HEK293 (cell line): ENCODE results near the gene SPTBN2.

ENCODE experiments used
- ZBTB6 ChIP-seq: fragments of 450-650 bp; formaldehyde crosslinking; IDR thresholded peaks from 2 replicates; pipeline ENCODE4 v1.5.1; 2017; ENCODE audit warnings: missing biosample characterization, missing genetic modification characterization
- ZBTB8A ChIP-seq: fragments of 450-650 bp; formaldehyde crosslinking; IDR thresholded peaks from 2 replicates; pipeline ENCODE4 v1.5.1; 2016; ENCODE audit warnings: missing biosample characterization, missing genetic modification characterization
- ZNF175 ChIP-seq: fragments of 450-650 bp; formaldehyde crosslinking; IDR thresholded peaks from 2 replicates; pipeline ENCODE4 v1.5.1; 2016; ENCODE audit warnings: missing biosample characterization, missing genetic modification characterization
- ZNF658 ChIP-seq: fragments of 450-650 bp; formaldehyde crosslinking; IDR thresholded peaks from 2 replicates; pipeline ENCODE4; 2016; ENCODE audit warnings: missing biosample characterization, missing genetic modification characterization
- ZNF707 ChIP-seq: fragments of 450-650 bp; formaldehyde crosslinking; IDR thresholded peaks from 2 replicates; pipeline ENCODE4 v1.5.1; 2016; ENCODE audit warnings: missing biosample characterization, missing genetic modification characterization
- TF ChIP-seq, protein P1 (sequence below): fragments of 450-650 bp; formaldehyde crosslinking; IDR thresholded peaks from 2 replicates; pipeline ENCODE4 v1.5.1; 2016; ENCODE audit warnings: missing biosample characterization, missing genetic modification characterization
- TF ChIP-seq, protein P2 (sequence below): fragments of 450-650 bp; formaldehyde crosslinking; IDR thresholded peaks from 2 replicates; pipeline ENCODE4 v1.5.1; 2016; ENCODE audit warnings: missing biosample characterization, missing genetic modification characterization, borderline replicate concordance
- TF ChIP-seq, protein P3 (sequence below): fragments of 450-650 bp; formaldehyde crosslinking; IDR thresholded peaks from 2 replicates; pipeline ENCODE4 v1.5.1; 2016; ENCODE audit warnings: missing biosample characterization, missing genetic modification characterization, borderline replicate concordance

DNA sequence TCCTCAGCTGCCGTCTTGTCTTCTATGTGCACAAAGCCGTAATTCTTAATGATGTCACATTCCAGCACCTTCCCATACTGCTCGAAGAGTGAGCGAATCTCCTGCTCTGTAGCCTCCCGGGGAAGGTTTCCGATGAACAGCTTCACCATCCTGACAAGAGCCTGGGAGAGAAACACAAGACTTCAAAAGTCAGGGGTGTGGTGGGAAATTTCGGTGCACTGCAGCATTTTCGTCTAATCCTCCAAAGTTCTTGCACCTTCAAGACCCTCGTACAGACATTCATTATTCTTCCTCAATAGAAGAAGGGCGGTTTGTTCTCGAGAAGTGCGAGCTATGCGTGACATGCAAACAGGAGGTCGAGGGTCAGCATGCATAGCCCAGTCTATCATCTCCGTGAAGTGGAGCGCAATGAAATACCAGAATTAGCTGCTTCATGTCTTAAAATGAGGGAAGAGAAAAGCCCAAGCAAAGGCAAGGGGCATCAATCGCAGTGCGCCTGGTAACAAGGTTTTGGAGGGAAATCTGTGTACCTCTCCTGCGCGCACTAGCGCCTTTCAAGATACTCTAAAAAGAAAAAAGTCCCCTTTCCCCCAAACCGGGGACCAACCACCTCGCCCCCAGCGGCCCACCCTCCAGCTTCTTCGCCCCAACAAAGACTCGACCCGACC, 52.0 kb downstream of the SPTBN2 start:
- TF ChIP-seq, protein P1, sequence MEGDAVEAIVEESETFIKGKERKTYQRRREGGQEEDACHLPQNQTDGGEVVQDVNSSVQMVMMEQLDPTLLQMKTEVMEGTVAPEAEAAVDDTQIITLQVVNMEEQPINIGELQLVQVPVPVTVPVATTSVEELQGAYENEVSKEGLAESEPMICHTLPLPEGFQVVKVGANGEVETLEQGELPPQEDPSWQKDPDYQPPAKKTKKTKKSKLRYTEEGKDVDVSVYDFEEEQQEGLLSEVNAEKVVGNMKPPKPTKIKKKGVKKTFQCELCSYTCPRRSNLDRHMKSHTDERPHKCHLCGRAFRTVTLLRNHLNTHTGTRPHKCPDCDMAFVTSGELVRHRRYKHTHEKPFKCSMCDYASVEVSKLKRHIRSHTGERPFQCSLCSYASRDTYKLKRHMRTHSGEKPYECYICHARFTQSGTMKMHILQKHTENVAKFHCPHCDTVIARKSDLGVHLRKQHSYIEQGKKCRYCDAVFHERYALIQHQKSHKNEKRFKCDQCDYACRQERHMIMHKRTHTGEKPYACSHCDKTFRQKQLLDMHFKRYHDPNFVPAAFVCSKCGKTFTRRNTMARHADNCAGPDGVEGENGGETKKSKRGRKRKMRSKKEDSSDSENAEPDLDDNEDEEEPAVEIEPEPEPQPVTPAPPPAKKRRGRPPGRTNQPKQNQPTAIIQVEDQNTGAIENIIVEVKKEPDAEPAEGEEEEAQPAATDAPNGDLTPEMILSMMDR (tag by site-specific recombination): no peak
- TF ChIP-seq, protein P2, sequence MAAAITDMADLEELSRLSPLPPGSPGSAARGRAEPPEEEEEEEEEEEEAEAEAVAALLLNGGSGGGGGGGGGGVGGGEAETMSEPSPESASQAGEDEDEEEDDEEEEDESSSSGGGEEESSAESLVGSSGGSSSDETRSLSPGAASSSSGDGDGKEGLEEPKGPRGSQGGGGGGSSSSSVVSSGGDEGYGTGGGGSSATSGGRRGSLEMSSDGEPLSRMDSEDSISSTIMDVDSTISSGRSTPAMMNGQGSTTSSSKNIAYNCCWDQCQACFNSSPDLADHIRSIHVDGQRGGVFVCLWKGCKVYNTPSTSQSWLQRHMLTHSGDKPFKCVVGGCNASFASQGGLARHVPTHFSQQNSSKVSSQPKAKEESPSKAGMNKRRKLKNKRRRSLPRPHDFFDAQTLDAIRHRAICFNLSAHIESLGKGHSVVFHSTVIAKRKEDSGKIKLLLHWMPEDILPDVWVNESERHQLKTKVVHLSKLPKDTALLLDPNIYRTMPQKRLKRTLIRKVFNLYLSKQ (tag by site-specific recombination): no peak
- TF ChIP-seq ZBTB6 (no peak), ZNF707 (tag by site-specific recombination) (no peak), ZBTB8A (tag by site-specific recombination) (no peak), ZNF658 (tag by site-specific recombination) (no peak), ZNF175 (tag by site-specific recombination) (no peak)
- TF ChIP-seq, protein P3, sequence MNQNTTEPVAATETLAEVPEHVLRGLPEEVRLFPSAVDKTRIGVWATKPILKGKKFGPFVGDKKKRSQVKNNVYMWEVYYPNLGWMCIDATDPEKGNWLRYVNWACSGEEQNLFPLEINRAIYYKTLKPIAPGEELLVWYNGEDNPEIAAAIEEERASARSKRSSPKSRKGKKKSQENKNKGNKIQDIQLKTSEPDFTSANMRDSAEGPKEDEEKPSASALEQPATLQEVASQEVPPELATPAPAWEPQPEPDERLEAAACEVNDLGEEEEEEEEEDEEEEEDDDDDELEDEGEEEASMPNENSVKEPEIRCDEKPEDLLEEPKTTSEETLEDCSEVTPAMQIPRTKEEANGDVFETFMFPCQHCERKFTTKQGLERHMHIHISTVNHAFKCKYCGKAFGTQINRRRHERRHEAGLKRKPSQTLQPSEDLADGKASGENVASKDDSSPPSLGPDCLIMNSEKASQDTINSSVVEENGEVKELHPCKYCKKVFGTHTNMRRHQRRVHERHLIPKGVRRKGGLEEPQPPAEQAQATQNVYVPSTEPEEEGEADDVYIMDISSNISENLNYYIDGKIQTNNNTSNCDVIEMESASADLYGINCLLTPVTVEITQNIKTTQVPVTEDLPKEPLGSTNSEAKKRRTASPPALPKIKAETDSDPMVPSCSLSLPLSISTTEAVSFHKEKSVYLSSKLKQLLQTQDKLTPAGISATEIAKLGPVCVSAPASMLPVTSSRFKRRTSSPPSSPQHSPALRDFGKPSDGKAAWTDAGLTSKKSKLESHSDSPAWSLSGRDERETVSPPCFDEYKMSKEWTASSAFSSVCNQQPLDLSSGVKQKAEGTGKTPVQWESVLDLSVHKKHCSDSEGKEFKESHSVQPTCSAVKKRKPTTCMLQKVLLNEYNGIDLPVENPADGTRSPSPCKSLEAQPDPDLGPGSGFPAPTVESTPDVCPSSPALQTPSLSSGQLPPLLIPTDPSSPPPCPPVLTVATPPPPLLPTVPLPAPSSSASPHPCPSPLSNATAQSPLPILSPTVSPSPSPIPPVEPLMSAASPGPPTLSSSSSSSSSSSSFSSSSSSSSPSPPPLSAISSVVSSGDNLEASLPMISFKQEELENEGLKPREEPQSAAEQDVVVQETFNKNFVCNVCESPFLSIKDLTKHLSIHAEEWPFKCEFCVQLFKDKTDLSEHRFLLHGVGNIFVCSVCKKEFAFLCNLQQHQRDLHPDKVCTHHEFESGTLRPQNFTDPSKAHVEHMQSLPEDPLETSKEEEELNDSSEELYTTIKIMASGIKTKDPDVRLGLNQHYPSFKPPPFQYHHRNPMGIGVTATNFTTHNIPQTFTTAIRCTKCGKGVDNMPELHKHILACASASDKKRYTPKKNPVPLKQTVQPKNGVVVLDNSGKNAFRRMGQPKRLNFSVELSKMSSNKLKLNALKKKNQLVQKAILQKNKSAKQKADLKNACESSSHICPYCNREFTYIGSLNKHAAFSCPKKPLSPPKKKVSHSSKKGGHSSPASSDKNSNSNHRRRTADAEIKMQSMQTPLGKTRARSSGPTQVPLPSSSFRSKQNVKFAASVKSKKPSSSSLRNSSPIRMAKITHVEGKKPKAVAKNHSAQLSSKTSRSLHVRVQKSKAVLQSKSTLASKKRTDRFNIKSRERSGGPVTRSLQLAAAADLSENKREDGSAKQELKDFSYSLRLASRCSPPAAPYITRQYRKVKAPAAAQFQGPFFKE (tag by site-specific recombination): no peak
